ENCODE measurements around the gene UBR1.

UBR1 gene

DNA sequence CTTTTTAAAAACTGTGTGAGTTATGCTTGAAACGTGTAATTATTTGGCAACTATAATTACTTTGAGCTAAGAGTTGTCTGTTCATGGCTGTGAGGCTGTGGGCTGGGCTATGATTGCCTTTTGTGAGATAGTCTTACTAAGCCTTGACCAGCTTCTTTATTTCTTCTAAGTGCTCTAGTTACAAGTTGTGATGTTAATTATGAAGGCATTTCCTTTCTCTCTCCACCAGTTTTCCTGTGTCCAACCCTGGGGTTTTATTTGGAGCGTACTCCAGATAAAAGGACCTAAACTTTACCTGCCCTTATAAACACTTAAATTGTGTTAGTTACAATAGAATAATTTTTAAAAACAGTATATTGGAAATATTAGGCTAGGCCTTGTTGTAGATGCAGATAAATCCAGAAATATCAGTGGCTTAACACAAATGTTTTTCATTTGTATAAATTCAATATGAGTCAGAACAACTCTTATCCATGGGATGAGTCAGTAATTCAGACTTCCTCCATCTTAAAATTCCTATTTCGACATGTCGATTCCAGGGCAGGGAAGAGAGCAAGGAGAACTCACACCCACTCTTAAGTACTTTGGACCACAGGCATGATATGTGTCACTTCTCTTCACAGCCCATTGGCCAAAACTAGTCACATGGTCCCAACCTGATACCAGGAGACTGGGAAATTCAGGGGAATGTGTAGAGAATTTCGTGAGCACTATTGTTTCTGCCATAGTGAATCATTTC lies 44.5 kb upstream of the UBR1 start:
- no peak overlapping the region for H3K27ac ChIP-seq (ENCODE audit: low read depth, low read length, poor library complexity, severe bottlenecking)

GRCh38 chr15:43146184-43146583 lies 40.3 kb upstream of the UBR1 start:
- Histone ChIP-seq H3K79me2 (ENCODE audit: insufficient read depth, low read length) (no peaks in the 10 kb centered on the region), H2AFZ (ENCODE audit: low read length) (no peak overlapping the region), H3K27ac (ENCODE audit: low read depth, low read length, poor library complexity, severe bottlenecking) (no peak overlapping the region), H4K20me1 (ENCODE audit: insufficient read depth, low read length) (no peaks in the 10 kb centered on the region), H3K27me3 (ENCODE audit: insufficient read depth, low read length) (no peaks in the 10 kb centered on the region), H3K36me3 (ENCODE audit: insufficient read depth, low read length) (peaks cover 69% of the 10 kb centered on the region), H3K9me3 (ENCODE audit: low read length) (no peaks in the 10 kb centered on the region), H3K4me1 (ENCODE audit: insufficient read depth, low read length, severe bottlenecking) (peaks cover 10% of the 10 kb centered on the region), H3K4me2 (ENCODE audit: low read length) (no peak overlapping the region), H3K4me3 (ENCODE audit: low read depth, low read length, poor library complexity, severe bottlenecking) (no peak overlapping the region), H3F3A (ENCODE audit: insufficient read depth, low read length) (no peaks in the 10 kb centered on the region), H3K9ac (ENCODE audit: low read length) (no peak overlapping the region), H3K9me2 (ENCODE audit: low read depth, low read length) (no peaks in the 10 kb centered on the region)
- TF ChIP-seq, protein P1, sequence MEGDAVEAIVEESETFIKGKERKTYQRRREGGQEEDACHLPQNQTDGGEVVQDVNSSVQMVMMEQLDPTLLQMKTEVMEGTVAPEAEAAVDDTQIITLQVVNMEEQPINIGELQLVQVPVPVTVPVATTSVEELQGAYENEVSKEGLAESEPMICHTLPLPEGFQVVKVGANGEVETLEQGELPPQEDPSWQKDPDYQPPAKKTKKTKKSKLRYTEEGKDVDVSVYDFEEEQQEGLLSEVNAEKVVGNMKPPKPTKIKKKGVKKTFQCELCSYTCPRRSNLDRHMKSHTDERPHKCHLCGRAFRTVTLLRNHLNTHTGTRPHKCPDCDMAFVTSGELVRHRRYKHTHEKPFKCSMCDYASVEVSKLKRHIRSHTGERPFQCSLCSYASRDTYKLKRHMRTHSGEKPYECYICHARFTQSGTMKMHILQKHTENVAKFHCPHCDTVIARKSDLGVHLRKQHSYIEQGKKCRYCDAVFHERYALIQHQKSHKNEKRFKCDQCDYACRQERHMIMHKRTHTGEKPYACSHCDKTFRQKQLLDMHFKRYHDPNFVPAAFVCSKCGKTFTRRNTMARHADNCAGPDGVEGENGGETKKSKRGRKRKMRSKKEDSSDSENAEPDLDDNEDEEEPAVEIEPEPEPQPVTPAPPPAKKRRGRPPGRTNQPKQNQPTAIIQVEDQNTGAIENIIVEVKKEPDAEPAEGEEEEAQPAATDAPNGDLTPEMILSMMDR (IDR thresholded peaks at IDR 0.05; ENCODE audit: low read length), result no peak
- TF ChIP-seq EZH2 (IDR thresholded peaks at IDR 0.05; ENCODE audit: borderline replicate concordance, low read length), result no peak

More for the DNA sequence above, 44.5 kb upstream of the UBR1 start:
- TF ChIP-seq, protein P1 (IDR thresholded peaks at IDR 0.05; ENCODE audit: low read length), result no peak
- TF ChIP-seq EZH2 (IDR thresholded peaks at IDR 0.05; ENCODE audit: borderline replicate concordance, low read length), result no peak
- Histone ChIP-seq H3K9ac (ENCODE audit: low read length) (no peak overlapping the region), H3K79me2 (ENCODE audit: insufficient read depth, low read length) (no peaks in the 10 kb centered on the region), H3K27me3 (ENCODE audit: insufficient read depth, low read length) (no peaks in the 10 kb centered on the region), H3F3A (ENCODE audit: insufficient read depth, low read length) (no peaks in the 10 kb centered on the region), H4K20me1 (ENCODE audit: insufficient read depth, low read length) (no peaks in the 10 kb centered on the region), H3K4me3 (ENCODE audit: low read depth, low read length, poor library complexity, severe bottlenecking) (no peak overlapping the region), H3K4me1 (ENCODE audit: insufficient read depth, low read length, severe bottlenecking) (no peaks in the 10 kb centered on the region), H3K4me2 (ENCODE audit: low read length) (no peak overlapping the region), H3K9me3 (ENCODE audit: low read length) (no peaks in the 10 kb centered on the region), H2AFZ (ENCODE audit: low read length) (no peak overlapping the region), H3K9me2 (ENCODE audit: low read depth, low read length) (no peaks in the 10 kb centered on the region), H3K36me3 (ENCODE audit: insufficient read depth, low read length) (peaks cover 95% of the 10 kb centered on the region)

- Histone ChIP-seq H3K4me3 (ENCODE audit: low read depth, low read length, poor library complexity, severe bottlenecking) (no peak overlapping the region), H3F3A (ENCODE audit: insufficient read depth, low read length) (no peaks in the 10 kb centered on the region), H4K20me1 (ENCODE audit: insufficient read depth, low read length) (no peaks in the 10 kb centered on the region), H3K79me2 (ENCODE audit: insufficient read depth, low read length) (no peaks in the 10 kb centered on the region), H2AFZ (ENCODE audit: low read length) (no peak overlapping the region), H3K27me3 (ENCODE audit: insufficient read depth, low read length) (no peaks in the 10 kb centered on the region), H3K9ac (ENCODE audit: low read length) (no peak overlapping the region), H3K9me3 (ENCODE audit: low read length) (no peaks in the 10 kb centered on the region), H3K27ac (ENCODE audit: low read depth, low read length, poor library complexity, severe bottlenecking) (no peak overlapping the region), H3K4me1 (ENCODE audit: insufficient read depth, low read length, severe bottlenecking) (peaks cover 10% of the 10 kb centered on the region), H3K36me3 (ENCODE audit: insufficient read depth, low read length) (peaks cover 69% of the 10 kb centered on the region), H3K9me2 (ENCODE audit: low read depth, low read length) (no peaks in the 10 kb centered on the region), H3K4me2 (ENCODE audit: low read length) (no peak overlapping the region)
- TF ChIP-seq, protein P1 (IDR thresholded peaks at IDR 0.05; ENCODE audit: low read length), result no peak
Measured at GRCh38 chr15:43144512-43144911, 38.7 kb upstream of the UBR1 start.
